ENCODE data around the gene TPCN1.

Gene TPCN1

DNA sequence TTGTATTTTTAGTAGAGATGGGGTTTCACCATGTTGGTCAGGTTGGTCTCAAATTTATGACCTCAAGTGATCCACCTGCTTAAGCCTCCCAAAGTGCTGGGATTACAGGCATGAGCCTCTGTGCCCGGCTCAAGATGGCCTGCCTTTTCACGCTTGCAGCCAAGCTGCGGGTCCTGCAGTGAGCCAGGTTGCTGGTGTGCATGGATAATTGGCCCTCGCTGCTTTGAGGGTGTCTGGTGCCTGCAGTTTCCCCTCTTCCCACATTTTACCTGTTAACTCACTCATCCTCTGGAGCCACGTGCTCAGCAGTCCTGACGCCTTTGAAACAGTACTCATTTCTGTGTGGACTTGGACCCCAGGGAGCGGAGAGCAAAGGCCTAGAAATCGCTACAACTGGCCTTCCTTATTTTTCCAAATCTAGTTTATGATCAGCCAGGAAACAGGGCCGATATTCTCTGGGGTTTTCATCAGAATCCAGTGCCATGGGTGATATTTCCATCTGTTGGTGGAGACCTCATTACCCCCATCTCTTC is 42.2 kb downstream of the TPCN1 start:
- DNase-seq = no peak

DNA sequence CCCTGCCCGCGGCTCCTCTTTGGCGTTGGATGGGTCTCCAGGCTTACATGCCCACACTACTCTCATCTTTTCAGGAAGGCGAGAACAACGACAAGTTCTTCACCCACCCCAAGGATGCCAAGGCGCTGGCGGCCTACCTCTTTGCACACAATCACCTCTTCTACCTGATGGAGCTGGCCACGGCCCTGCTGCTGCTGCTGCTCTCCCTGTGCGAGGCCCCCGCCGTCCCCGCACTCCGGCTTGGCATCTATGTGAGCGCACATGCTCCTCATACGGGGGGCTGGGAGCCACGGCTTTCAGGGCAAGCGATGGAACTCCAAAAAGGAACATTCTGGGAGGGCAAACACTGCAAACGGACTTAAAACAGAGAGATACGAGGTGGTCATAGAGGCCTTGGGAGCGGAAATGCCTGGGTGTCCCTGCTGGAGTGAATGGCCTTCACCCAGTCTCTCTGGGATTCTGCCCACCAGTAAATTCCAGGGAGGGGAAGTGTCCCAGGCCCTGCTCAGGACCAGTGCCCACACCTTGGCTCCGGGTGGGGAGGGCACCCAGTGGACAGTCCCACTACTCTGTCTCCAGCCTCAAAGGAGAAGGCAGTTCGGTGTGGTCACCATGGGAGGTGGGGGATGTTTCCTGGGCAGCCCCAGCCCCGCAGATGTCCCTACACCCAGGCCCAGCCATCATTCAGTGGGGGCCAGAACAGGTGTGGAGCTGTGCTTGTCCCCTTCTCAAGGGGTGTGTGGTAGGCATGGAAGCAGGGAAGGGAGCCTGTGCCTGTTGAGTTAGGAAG is 45.0 kb downstream of the TPCN1 start:
- DNase-seq = no peak

DNA sequence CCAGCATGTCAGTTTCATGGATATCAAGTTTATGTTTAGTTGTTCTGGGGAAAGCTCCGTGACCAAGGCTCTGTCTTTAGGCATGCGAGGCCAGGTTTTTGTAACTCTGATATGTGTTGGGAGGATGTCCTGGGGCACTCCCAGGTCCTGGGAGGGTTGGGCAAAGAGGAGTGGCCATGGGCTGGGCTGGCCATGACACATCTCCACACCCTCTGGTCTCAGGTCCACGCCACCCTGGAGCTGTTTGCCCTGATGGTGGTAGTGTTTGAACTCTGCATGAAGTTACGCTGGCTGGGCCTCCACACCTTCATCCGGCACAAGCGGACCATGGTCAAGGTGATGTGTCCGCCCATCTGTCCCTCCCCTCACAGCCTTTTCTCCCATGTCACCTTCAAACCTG is 46.4 kb downstream of the TPCN1 start:
- DNase-seq = no peak

DNA sequence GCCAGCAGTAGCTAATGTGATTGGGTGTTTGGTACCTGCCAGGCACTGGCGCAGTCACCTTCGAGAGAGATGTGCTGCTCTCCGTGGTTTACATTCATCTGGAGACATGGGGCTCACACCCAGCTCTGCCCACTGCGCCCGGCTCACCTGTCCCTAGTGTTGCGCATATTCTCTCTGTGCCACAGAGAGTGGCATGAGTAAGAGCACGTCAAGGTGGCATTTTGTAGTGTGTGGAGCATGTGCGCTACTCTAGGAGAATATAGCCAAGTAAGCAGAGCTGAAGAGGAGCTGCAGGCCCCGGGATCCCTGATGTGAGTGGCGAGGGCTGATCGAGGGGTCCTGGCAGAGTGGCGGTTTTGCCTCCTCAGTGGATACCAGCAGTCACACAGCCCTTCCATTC is 46.9 kb downstream of the TPCN1 start:
- DNase-seq = no peak

DNA sequence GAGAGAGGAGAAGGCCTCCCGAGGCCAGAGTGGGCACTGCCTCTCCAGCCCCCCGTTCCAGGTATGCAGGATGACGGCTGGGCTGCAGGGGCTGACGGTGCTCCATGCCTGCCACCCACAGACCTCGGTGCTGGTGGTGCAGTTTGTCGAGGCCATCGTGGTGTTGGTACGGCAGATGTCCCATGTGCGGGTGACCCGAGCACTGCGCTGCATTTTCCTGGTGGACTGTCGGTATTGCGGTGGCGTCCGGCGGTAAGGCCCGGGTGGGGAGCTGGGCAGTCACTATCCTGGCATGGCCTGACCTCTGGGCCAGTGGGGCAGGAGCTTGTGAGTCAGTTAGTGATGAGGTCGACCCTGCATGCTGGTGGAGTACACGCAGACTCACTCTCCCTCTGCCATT is 47.4 kb downstream of the TPCN1 start:
- DNase-seq = no peak

DNA sequence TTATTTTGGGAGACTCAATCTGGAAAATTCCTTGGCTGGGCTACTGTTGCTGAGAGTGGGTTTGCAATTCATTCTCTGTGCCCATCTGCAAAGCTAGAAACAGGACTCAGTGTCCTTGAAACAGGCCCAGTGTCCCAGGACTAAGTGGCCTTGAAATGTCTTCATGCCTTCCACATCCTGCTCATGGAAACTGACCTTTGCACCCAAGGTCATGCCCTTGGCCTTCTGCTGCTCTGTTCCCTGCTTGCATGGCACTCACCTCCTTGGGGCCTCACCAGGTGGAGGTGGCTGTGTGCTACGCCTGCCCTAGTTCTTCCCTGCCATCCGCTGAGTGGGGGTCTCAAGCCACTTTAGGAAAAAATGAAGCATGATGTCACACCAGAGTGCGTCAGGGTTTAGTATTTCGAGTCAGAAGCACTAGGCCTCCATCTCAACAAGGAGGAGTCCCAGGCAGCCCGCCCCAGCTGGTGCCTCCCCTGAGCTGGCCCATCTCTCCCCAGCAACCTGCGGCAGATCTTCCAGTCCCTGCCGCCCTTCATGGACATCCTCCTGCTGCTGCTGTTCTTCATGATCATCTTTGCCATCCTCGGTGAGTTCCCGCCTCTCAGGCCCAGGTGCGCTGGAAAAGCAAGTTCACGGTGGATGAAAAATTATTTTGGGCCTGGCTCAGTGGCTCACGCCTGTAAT is 48.1 kb downstream of the TPCN1 start:
- no peak for DNase-seq

DNA sequence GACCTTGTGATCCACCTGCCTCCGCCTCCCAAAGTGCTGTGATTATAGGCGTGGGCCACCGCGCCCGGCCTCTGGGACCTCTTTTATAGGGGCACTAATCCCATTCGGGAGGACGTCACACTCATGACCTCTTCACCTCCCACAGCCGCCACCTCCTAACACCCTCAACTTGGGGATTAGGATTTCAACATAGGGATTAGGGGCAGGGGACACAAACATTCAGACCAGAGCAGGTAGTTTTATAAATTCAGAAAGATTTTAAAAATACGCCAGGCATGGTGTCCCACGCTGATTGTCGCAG is 49.4 kb downstream of the TPCN1 start:
- no peak for DNase-seq

DNA sequence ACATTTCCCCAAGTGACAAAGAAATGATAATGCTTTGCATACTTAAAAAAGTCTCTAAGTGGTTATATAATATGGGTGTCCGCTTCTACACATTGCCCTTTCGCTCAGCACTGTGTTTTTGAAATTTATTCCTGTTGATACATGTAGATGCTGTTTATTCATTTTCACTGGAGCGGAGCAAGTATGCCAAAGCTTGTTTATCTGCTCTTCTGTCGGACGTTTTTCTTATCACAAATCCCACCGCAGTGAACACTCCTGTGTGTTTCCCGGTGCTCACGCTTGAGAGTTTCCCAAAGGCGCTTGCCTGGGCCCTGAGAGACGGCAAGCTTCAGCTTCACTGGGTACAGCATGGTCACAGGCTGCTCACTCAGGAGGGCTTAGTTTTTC is 50.2 kb downstream of the TPCN1 start:
- no peak for DNase-seq

DNA sequence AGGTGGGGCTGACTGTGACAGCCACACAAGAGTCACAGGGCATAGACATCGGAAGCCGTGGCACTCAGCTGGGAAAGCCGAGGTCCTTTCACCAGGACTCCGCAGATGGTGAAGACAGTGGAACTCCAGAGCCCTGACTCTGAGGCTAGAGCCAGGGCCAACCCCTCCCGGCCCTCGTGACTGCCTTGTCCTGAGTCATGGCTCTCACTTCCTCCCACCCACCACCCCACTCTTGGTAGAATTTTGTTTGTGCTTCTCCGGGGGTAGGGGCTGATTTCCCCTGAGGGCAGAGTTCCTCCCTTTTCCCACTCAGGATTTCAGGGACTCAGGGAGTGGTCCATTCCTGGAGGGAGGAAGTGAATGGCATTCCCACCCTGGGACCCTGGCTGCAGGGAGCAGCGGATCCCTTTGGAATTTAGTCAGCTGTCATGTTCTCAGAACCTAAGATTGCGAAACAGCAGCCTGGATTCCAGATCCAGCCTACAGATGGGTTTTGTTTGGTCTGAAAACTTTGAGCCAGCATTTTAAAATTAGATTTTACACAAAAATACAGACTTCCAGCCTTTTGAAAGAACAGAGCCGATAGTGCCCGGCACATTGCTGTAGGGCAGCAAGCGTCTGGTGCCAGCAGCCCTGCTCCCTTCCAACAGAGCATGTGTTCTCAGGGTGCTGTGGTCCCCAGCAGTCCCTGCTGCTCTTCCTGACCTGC is 50.7 kb downstream of the TPCN1 start:
- no peak for DNase-seq

DNA sequence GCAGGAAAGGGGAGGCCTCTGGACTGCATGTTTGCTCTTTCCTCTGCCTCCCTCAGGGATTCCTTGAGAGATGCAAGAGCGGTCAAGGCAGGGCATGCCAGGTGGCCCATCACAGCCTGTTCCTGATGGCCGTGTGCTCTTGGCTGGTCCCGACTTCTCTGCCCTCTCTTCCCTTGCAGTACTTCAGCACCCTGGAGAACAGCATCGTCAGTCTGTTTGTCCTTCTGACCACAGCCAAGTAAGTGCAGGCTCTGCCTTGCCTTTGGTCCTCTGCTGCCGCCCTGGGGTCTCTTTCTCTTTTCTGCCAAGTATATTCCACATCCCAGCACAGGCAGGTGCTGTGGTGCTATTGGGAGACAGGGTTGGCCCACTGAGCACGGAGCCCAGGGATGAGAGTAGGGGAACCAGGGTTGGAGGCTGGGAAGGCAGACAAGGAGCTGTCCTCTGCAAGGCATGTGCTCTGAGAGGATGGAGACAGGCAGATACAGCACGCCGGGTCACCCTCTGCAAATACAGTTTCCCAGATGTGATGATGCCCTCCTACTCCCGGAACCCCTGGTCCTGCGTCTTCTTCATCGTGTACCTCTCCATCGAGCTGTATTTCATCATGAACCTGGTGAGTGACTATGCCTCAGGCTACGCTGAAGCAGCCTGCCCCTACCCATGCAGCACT is 51.9 kb downstream of the TPCN1 start:
- no peak for DNase-seq

DNA sequence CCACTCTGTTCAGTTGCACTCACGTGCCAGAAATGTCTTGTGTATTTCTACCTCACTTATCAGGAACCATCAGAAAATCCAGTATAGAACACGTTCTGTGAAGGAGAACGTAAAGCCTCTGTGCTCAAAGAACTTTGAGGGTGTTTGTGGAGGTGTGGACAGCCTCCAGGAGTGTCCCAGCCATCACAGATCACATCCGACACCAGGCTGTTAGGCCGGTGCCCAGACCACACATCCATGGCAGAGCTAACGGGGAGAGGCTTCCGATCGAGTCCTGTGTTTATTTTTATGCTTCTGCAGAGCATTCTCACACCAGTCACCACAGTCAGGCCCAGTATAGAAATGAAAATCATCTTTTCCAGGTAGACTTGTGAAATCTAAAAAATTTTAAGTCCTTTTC is 53.6 kb downstream of the TPCN1 start:
- DNase-seq = no peak

DNA sequence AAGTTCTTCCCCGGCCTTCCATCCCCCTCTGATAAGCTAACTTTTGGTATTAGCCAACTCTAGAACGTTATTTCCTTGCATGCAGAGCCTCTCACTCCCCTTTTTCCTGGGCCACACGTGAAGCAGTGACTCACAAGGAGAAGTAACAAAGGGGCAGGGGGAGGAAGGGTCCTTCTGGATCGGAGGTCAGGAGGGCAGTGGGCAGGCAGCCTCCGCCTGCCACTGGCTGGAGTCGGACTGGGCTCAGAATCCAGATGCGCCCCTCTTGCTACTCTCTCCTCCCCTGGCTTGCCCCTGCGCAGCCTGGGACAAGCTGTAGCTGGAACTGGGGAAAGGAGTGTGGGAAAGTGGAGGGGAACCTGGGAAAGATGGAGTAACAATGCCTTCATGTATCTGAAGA is 55.0 kb downstream of the TPCN1 start:
- no peak for DNase-seq

DNA sequence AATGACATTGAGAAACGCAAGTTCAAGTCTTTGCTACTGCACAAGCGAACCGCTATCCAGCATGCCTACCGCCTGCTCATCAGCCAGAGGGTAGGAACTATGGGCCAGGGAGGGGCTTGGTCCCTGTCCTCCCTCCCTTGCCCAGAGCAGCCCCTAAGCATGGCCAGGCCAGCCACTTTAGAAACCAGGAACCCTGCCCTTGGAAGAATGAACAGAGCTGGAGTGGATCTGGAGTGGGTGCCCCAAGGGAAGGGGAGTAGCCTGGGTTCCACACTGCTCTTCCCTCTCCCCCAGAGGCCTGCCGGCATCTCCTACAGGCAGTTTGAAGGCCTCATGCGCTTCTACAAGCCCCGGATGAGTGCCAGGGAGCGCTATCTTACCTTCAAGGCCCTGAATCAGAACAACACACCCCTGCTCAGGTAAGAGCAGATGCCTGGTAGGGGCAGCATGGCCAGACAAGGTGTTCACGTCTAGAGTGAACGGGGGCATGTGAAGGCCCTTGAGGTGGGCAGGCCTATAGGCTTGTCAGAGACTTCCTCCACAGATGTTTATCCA is 55.8 kb downstream of the TPCN1 start:
- no peak for DNase-seq

DNA sequence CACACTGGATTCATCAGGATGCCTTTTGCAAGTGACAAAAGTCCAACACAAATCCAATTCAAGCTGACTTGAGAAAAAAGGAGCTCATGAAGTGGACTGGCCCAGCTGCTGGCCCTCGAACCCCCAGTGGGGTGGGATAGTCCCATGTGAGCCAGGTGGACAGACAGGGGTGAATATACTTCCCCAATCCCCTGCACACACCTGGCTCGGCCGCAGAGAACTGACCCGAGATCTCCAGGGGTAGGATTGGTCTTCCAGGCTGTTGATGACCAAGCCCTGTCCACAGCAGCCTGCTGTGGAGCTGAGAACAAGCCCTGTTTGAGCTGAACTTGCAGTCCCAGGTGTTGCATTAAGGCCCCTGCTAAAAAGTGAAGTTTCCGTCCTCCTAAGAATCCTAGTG is 56.2 kb downstream of the TPCN1 start:
- DNase-seq = no peak

DNA sequence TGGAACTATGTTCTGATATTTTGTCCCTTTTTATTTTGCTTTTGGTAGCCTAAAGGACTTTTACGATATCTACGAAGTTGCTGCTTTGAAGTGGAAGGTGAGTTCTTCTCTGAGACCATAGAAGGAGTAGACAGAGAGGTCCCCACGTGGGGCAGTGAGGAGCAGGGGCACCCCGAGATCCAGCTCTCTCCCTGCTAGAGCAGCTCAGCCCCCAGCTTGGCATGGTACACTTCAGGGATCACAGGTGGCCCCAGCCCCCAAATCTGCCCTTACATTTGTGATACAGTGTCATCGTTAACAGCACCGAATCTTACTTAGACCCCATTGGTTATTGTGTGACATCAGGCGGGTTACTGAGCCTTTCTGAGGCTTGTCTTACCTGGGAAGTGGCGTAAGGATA is 56.9 kb downstream of the TPCN1 start:
- no peak for DNase-seq

DNA sequence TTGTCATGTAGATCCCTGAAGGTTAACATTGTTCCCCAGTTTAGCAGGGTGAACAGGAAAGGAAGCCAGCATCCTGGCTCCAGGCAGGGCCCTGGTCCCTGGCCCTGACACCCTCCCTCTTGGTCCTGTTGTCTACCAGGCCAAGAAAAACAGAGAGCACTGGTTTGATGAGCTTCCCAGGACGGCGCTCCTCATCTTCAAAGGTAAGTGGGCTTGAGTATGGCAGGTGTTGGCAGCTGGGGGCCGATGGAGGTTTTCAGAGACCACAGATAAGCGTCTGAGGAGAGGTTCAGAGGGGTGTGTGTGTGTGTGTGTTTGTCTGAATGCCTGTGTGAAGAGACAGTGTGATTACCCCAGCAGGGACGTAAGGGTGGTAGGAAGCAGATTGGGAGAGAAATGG is 57.4 kb downstream of the TPCN1 start:
- DNase-seq = peak; percentile 45

DNA sequence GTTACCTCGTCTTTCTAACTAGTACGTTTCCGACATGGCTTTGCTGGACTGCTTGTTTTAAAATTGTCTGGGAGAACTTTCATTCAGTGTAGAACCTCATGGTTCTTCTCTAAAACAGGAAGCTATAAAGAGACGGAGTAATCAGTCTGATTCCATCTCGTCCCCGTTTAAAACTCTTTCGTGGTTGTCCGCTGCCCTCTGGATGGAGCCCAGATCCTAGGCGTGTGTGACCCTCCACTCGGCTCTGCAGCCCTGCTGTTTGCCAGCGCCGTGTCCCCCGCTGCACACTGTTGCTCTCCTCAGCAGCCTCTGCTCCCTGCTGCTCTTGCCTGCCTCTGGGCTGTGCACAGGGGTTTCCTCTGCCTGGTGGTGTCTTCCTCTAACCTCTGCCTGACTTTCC is 63.5 kb downstream of the TPCN1 start:
- no peak for DNase-seq

DNA sequence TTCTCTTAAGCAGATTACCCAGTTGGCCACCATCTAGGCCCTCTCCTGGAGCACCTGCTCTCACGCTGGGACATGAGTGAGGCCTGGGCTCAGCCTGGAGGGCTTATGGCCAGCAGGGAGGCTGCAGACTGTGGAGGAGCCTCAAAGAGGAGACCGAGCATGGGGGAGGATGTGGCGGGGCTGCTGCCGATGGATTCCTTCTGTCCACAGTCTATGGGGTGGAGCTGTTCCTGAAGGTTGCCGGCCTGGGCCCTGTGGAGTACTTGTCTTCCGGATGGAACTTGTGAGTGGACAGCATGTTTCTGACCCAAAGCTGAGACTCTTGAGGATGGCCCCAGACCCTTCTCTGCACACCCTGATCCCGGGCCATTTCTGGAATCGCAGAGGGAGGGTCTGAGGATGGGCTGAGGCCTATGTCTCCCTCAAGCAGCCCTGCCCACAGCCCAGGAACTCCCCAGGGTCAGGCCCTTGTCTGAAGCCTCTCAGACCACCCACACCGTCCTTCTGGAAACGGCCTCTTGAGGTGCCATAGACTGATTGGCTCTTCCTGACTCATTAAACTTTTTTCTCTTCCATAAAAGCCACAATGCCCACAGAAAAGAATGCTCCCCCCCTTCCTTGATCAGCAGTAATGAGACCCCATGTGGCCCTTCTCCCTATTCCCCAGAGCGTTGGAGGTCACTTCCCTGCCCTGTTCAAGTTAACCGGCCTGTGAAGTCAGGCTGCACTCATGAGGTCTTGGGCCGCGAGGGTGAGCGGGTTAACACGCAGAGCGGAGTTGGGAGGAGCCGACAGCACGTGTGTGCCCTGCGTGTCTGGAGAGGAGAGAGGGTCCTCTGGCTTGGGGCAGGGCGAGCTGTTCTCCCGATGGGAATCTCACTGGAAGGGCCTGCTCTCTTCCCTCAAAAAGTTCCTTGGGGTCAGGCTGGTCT is 64.7 kb downstream of the TPCN1 start:
- DNase-seq = no peak

DNA sequence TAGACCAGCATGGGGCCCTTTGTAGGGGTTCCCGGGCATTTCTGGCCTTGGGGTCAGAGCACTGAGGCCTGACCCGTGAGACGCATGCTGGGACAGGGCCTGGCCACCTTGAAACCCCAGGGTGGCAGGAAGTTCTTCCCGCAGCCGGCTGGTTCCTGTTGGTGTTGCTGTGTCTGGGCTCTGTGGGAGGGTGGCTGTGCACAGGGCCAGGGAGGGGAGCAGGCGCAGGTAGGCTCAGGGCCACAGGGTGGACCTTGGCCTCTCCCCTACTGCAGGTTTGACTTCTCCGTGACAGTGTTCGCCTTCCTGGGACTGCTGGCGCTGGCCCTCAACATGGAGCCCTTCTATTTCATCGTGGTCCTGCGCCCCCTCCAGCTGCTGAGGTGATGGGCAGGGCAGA is 65.4 kb downstream of the TPCN1 start:
- no peak for DNase-seq

DNA sequence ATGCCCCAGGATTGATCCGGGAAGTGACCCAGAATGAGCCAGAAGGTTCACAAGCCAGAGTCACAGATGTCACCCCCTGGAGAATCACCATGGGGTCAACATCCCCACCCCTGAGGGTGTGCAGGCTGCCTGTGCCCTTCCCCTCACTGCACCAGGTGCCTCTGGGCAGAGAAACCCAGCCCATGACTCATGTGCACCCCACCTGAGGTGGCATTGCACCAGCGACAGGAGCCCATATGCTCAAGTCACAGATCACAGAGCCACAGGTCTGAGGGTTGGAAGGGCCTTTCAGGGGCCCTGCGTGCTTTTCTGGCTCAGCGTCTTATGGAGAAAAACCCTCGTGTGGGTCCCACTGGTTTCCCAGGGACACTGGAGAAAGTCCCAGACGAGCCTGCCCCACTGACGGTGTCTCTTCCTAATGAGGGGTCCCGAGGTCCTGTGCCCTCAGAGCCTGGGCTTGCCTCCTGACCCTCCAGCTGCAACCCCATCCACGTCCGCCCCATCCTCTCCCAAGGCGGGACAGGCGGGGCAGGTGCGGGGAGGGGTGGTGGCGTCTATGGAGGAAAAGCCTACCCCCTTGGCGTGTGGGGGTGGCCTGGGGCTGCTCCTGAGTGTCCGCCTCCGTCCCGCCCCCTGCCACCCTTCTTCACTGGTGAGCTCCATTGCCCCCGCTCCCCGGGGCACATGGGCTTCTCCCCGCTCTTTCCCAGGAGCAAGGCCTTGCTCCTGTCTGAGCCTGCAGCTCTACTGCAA is 66.1 kb downstream of the TPCN1 start:
- DNase-seq = no peak

DNA sequence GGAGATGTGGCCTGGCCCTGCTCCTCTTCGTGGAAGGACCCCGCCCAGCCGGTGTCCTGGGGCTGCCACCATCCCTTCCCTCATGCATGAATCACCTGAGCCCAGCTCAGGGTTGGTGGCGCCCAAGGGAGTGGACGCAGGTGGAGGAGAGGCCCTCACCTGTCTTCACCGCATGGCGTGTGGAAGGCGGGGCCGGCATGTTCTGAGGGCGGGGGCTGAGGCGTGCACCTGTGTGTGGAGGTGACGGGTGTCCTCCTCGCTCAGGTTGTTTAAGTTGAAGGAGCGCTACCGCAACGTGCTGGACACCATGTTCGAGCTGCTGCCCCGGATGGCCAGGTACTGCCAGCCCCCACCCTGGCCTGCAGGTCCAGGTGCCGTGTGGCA is 66.6 kb downstream of the TPCN1 start:
- DNase-seq = no peak
